K562 (cell line): ENCODE data around the gene RALGPS1. TPM values are rescaled to one million over a fixed set of nuclear protein-coding genes. Genes with fewer than 3 reads are reported as not detected.

ENCODE experiments used
- ATAC-seq: fragments of 200-7000 bp; cut with Tn5 transposase; 3 replicates; pipeline ENCODE4 v1.9.1; 2020; ENCODE audit warnings: moderate library complexity
- BruUV-seq: library from RNA; stranded (reverse); fragments of 400-500 nt; replicated peaks from 2 replicates; lab custom pipeline; 2021; lab: Mats Ljungman, UMichigan
- CTCF ChIA-PET: fragments of 300-600 bp; formaldehyde crosslinking; extraction: SDS; loops from one replicate; lab custom pipeline; 2021; ENCODE audit warnings: low intra/inter-chr PET ratio; lab: Yijun Ruan, JAX
- POLR2A ChIA-PET: fragments of 300-600, 350-650 bp; sonication (Branson Sonifier 250); formaldehyde crosslinking; extraction: SDS; loops from one replicate; lab custom pipeline; 2021; ENCODE audit warnings: antibody characterized with exemption, inconsistent platforms; lab: Yijun Ruan, JAX
- DNase-seq, 4 experiments: peaks; one replicate each; pipeline versions ENCODE4 v3.0.0 to v3.0.0-alpha.2; 2011 to 2018; ENCODE audit warnings: low spot score in 3 of 4, mixed read lengths in 3 of 4; ENCODE audit errors: extremely low read depth in 1 of 4
- FAIRE-seq: peaks from 2 replicates; lab custom pipeline; 2011; peaks lifted over from hg19 to GRCh38; lab: Jason Lieb, UNC
- H2AFZ ChIP-seq: 2 replicates; pipeline ENCODE4 v1.6.0; 2011; ENCODE audit warnings: low read depth, low read length, control low read depth, inconsistent platforms
- H3K27ac ChIP-seq: fragments of 200-600 bp; 3 replicates; pipeline ENCODE4 v1.8.0; 2011; ENCODE audit warnings: low read depth, mild to moderate bottlenecking, control low read depth, inconsistent platforms, low read length, moderate library complexity, mixed read lengths; ENCODE audit errors: extremely low read depth
- H3K27me3 ChIP-seq, 2 experiments: fragments of 300-600 bp in 1 of 2; 2 replicates in 1 of 2; 3 replicates in 1 of 2; pipeline versions ENCODE4 v1.6.0 to v1.8.0; 2011; ENCODE audit warnings: inconsistent platforms in 2 of 2, low read length in 2 of 2, mild to moderate bottlenecking in 1 of 2, mixed read lengths in 1 of 2, moderate library complexity in 1 of 2; ENCODE audit not compliant: control insufficient read depth in 2 of 2, insufficient read depth in 2 of 2
- H3K36me3 ChIP-seq: fragments of 300-600 bp; 3 replicates; pipeline ENCODE4 v1.8.0; 2011; ENCODE audit warnings: mild to moderate bottlenecking, low read length, inconsistent platforms; ENCODE audit not compliant: control insufficient read depth, insufficient read depth
- H3K4me1 ChIP-seq, 2 experiments: fragments of 200-600 bp in 1 of 2; replicated peaks in 1 of 2; 2 replicates in 1 of 2; 3 replicates in 1 of 2; pipeline versions ENCODE4 v1.5.1 to v1.8.0; 2011; ENCODE audit warnings: inconsistent platforms in 2 of 2, low read length in 2 of 2, mild to moderate bottlenecking in 1 of 2, mixed read lengths in 1 of 2, moderate library complexity in 1 of 2; ENCODE audit not compliant: control insufficient read depth in 2 of 2, insufficient read depth in 2 of 2
- H3K4me2 ChIP-seq: 2 replicates; pipeline ENCODE4 v1.6.1; 2011; ENCODE audit warnings: low read length, control low read depth, inconsistent platforms, mixed read lengths; ENCODE audit not compliant: insufficient read depth
- H3K4me3 ChIP-seq: fragments of 200-600 bp; sonication (generic), shearing (Covaris generic); 2 replicates; pipeline ENCODE4 v1.5.1; 2016; ENCODE audit warnings: control low read depth, inconsistent platforms
- H3K79me2 ChIP-seq: fragments of 200-600 bp; 3 replicates; pipeline ENCODE4 v1.8.0; 2011; ENCODE audit warnings: low read length, inconsistent platforms; ENCODE audit not compliant: control insufficient read depth, insufficient read depth
- H3K9ac ChIP-seq, 2 experiments: 2 replicates each; pipeline versions ENCODE4 v1.6.0 to v1.6.1; 2011; ENCODE audit warnings: low read depth in 2 of 2, low read length in 2 of 2, control low read depth in 1 of 2, inconsistent platforms in 1 of 2, mild to moderate bottlenecking in 1 of 2, mixed read lengths in 1 of 2; ENCODE audit not compliant: insufficient read depth in 1 of 2
- H3K9me1 ChIP-seq: one replicate; pipeline ENCODE4 v1.6.0; 2011; ENCODE audit warnings: inconsistent platforms, mild to moderate bottlenecking, low read length, moderate library complexity; ENCODE audit not compliant: control insufficient read depth, insufficient read depth
- H3K9me3 ChIP-seq: replicated peaks from 2 replicates; pipeline ENCODE4 v1.5.1; 2011; ENCODE audit warnings: low read depth, low read length, inconsistent platforms; ENCODE audit not compliant: control insufficient read depth, insufficient read depth
- H4K20me1 ChIP-seq: replicated peaks from 2 replicates; pipeline ENCODE4 v1.6.1; 2011; ENCODE audit warnings: low read length, inconsistent platforms, mixed read lengths; ENCODE audit not compliant: control insufficient read depth, insufficient read depth
- HNRNPH1 ChIP-seq: fragments of 200-400 bp; formaldehyde crosslinking; optimal IDR thresholded peaks from 2 replicates; pipeline ENCODE3; 2017; ENCODE audit warnings: low read depth, mild to moderate bottlenecking, low read length, moderate library complexity
- MYNN ChIP-seq, 2 experiments: sonication (generic); formaldehyde crosslinking in 1 of 2; IDR thresholded peaks; 2 replicates each; pipeline versions ENCODE4 v1.5.0 to v1.6.1; 2016 to 2020; ENCODE audit warnings: antibody characterized with exemption in 1 of 2, missing genetic modification reagents in 1 of 2
- NCOA1 ChIP-seq: fragments of 450-650 bp; IDR thresholded peaks from 2 replicates; pipeline ENCODE4 v1.6.1; 2016; ENCODE audit warnings: low read depth
- NCOA4 ChIP-seq: fragments of 450-650 bp; IDR thresholded peaks from 2 replicates; pipeline ENCODE4 v1.6.1; 2018; ENCODE audit warnings: mild to moderate bottlenecking; ENCODE audit not compliant: partially characterized antibody
- NRF1 ChIP-seq, 2 experiments: fragments of 450-650 bp; IDR thresholded peaks in 1 of 2; conservative IDR thresholded peaks in 1 of 2; 2 replicates each; pipeline ENCODE4 v1.6.1; 2014; ENCODE audit warnings: mild to moderate bottlenecking in 2 of 2
- RFX1 ChIP-seq: fragments of 450-650 bp; IDR thresholded peaks from 2 replicates; pipeline ENCODE4 v1.6.1; 2016; ENCODE audit warnings: mild to moderate bottlenecking, moderate library complexity
- SIN3A ChIP-seq, 2 experiments: fragments of 150-350 bp in 1 of 2; IDR thresholded peaks; 2 replicates each; pipeline ENCODE4 v1.6.1; 2011 to 2016; ENCODE audit warnings: borderline replicate concordance in 2 of 2, low read depth in 2 of 2, low read length in 2 of 2, mild to moderate bottlenecking in 2 of 2, moderate library complexity in 2 of 2; ENCODE audit not compliant: control insufficient read depth in 1 of 2
- SMARCB1 ChIP-seq: IDR thresholded peaks from 2 replicates; pipeline ENCODE4 v1.6.1; 2011; ENCODE audit warnings: improper control_type of control experiment, low read depth; ENCODE audit not compliant: insufficient read length
- TEAD1 ChIP-seq, 2 experiments: fragments of 450-650 bp in 1 of 2; sonication (generic) in 1 of 2; formaldehyde crosslinking; IDR thresholded peaks; 2 replicates each; pipeline versions ENCODE4 v1.4.0 to v1.8.0; 2020 to 2022; ENCODE audit warnings: mild to moderate bottlenecking in 2 of 2, missing genetic modification reagents in 1 of 2
- XRCC5 ChIP-seq: fragments of 200-400 bp; formaldehyde crosslinking; IDR thresholded peaks from 2 replicates; pipeline ENCODE4 v1.6.1; 2017; ENCODE audit warnings: low read depth, mild to moderate bottlenecking, low read length
- ZFP36 ChIP-seq: fragments of 150-350 bp; IDR thresholded peaks from 2 replicates; pipeline ENCODE4 v1.6.1; 2018; ENCODE audit warnings: low read length, low read depth; ENCODE audit not compliant: partially characterized antibody
- ZNF384 ChIP-seq: IDR thresholded peaks from 2 replicates; pipeline ENCODE4 v1.6.1; 2012; ENCODE audit warnings: low read depth, low read length, improper control_type of control experiment
- ZSCAN29 ChIP-seq: fragments of 450-650 bp; IDR thresholded peaks from 2 replicates; pipeline ENCODE4 v1.6.1; 2017
- WGBS: fragments of 100-300 bp; shearing (Covaris generic); methylation state at CpG from one replicate; pipeline ENCODE4 v1.1.6; 2016; ENCODE audit warnings: low coverage, mixed read lengths; ENCODE audit not compliant: insufficient coverage; ENCODE audit errors: missing lambda C conversion rate; 5-methylcytosine and 5-hydroxymethylcytosine counted together
- in situ Hi-C: fragments of 300-500 bp; cut with MboI; formaldehyde crosslinking; loops from 4 replicates; pipeline ENCODE4 v1.15.0; 2018; ENCODE audit warnings: inconsistent platforms, mixed read lengths
- intact Hi-C: fragments of 100-400 bp; cut with micrococcal nuclease; formaldehyde crosslinking; loops from 2 replicates; pipeline ENCODE4 v1.14.2; 2022
- polyA plus RNA-seq, 8 experiments: library from polyadenylated mRNA; depleted of rRNA in 4 of 8; stranded (reverse) in 5 of 8; unstranded in 3 of 8; fragments of >200 nt; fragmentation: Nextera tagmentation in 2 of 8; fragmentation: Illumina TruSeq in 1 of 8; extraction: Ambion mirVana in 2 of 8; extraction: Trizol in 1 of 8; gene quantifications; 2 replicates each; pipeline versions ENCODE4 v1.2.1 to v1.2.3, GENCODE V29; 2011 to 2014; ENCODE audit warnings: inconsistent platforms in 1 of 8, missing spikeins in 1 of 8
- total RNA-seq, 7 experiments: library from RNA; depleted of rRNA in 6 of 7; stranded (reverse); fragments of >200 nt in 6 of 7; fragmentation: Illumina TruSeq in 2 of 7; extraction: Trizol in 2 of 7; gene quantifications; 2 replicates each; pipeline versions ENCODE4 v1.2.1 to v1.2.3, GENCODE V29; 2011 to 2021; ENCODE audit warnings: low replicate concordance in 1 of 7
- TF ChIP-seq, protein P1 (sequence below): IDR thresholded peaks from 3 replicates; pipeline ENCODE4 v1.6.1; 2011; ENCODE audit warnings: borderline replicate concordance, mild to moderate bottlenecking, moderate library complexity; ENCODE audit not compliant: insufficient read length; ENCODE audit errors: extremely low read depth
- TF ChIP-seq, protein P2 (sequence below): fragments of 250-450 bp; sonication (Bioruptor Pico); IDR thresholded peaks from 2 replicates; pipeline ENCODE4 v1.6.1; 2021; ENCODE audit warnings: mild to moderate bottlenecking

The RALGPS1 gene
- total and polyA plus RNA-seq, 9 of the 15 experiments (the other 6 are each of a cell fraction or from before 2014, with no cell fraction given) = 0.04 to 2.6 (median 1.5) TPM

GRCh38 chr9:126916909-126917308, 2.3 kb downstream of the RALGPS1 start (continued):
- TF ChIP-seq SIN3A (IDR thresholded peaks at IDR 0.05; ENCODE audit: borderline replicate concordance in 2 of 2, control insufficient read depth in 1 of 2, low read depth in 2 of 2, low read length in 2 of 2) (no peak), MYNN (IDR thresholded peaks at IDR 0.05) (no peak), MYNN (CRISPR knock-in tag; IDR thresholded peaks at IDR 0.05) (no peak), ZSCAN29 (no peak), NCOA1 (no peak), SMARCB1 (no peak), TEAD1 (CRISPR knock-in tag; IDR thresholded peaks at IDR 0.05) (no peak), ZNF384 (peak; percentile 67), XRCC5 (no peak)

- intact Hi-C loops (no loop called here), in situ Hi-C loops (no loop called here)
- TF ChIP-seq HNRNPH1 (no peak), NCOA4 (no peak), NRF1 (conservative IDR thresholded peaks at IDR 0.05 in 1 of 2, IDR thresholded peaks at IDR 0.05 in 1 of 2) (no peak), ZFP36 (no peak), RFX1 (no peak)
- TF ChIP-seq, protein P1, sequence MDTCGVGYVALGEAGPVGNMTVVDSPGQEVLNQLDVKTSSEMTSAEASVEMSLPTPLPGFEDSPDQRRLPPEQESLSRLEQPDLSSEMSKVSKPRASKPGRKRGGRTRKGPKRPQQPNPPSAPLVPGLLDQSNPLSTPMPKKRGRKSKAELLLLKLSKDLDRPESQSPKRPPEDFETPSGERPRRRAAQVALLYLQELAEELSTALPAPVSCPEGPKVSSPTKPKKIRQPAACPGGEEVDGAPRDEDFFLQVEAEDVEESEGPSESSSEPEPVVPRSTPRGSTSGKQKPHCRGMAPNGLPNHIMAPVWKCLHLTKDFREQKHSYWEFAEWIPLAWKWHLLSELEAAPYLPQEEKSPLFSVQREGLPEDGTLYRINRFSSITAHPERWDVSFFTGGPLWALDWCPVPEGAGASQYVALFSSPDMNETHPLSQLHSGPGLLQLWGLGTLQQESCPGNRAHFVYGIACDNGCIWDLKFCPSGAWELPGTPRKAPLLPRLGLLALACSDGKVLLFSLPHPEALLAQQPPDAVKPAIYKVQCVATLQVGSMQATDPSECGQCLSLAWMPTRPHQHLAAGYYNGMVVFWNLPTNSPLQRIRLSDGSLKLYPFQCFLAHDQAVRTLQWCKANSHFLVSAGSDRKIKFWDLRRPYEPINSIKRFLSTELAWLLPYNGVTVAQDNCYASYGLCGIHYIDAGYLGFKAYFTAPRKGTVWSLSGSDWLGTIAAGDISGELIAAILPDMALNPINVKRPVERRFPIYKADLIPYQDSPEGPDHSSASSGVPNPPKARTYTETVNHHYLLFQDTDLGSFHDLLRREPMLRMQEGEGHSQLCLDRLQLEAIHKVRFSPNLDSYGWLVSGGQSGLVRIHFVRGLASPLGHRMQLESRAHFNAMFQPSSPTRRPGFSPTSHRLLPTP = no peak
- TF ChIP-seq, protein P2, sequence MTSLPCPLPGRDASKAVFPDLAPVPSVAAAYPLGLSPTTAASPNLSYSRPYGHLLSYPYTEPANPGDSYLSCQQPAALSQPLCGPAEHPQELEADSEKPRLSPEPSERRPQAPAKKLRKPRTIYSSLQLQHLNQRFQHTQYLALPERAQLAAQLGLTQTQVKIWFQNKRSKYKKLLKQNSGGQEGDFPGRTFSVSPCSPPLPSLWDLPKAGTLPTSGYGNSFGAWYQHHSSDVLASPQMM (CRISPR knock-in tag) = no peak
- Histone ChIP-seq H3K4me1 (peaks cover 0 to 11% of the 10 kb centered on the region in 2 experiments; a peak in 2 of 5 replicates), H2AFZ (no peak overlapping the region), H3K9me3 (no peaks in the 10 kb centered on the region), H3K27me3 (peaks cover 17 to 35% of the 10 kb centered on the region in 2 experiments), H3K9ac (no peak overlapping the region), H3K36me3 (no peaks in the 10 kb centered on the region), H3K27ac (no peak overlapping the region), H3K9me1 (no peaks in the 10 kb centered on the region), H3K4me2 (no peak overlapping the region), H4K20me1 (peaks cover 18% of the 10 kb centered on the region), H3K79me2 (no peaks in the 10 kb centered on the region), H3K4me3 (no peak overlapping the region)
- no peak for ATAC-seq
- ChIA-PET CTCF (no interaction called here), POLR2A (no interaction called here)
- DNase-seq = no peak
- 9% methylated on average over 1 of the region's 1 CpG for WGBS
- BruUV-seq = no TSS peak
- no peak for FAIRE-seq
Measured at GRCh38 chr9:126919193-126919592, 4.6 kb downstream of the RALGPS1 start.
